NCI-H460 (cell line): Measurements from ENCODE around the gene GPAT3. TPM values are rescaled to one million over a fixed set of nuclear protein-coding genes. Genes with fewer than 3 reads are reported as not detected.
A peak's percentile ranks its signal among the peaks of the same experiment; 100 is the strongest.
"Not testable (repeated sequence)": the region's sequence is repeated elsewhere in the genome, so short reads cannot be mapped to it uniquely, and the experiment has no call there.

ENCODE experiments used
- DNase-seq: peaks from one replicate; pipeline ENCODE4 v3.0.0-alpha.2; 2016; ENCODE audit warnings: low read depth; ENCODE audit errors: extremely low read depth
- total RNA-seq: library from RNA; depleted of rRNA; stranded (reverse); fragments of >200 nt; shearing (Covaris generic); gene quantifications from 2 replicates; pipeline ENCODE4 v1.2.3, GENCODE V29; 2014

Gene GPAT3
- total RNA-seq, 1 experiment from 2014 or later = 80.5 TPM

GRCh38 chr4:83548151-83548905, 12.4 kb downstream of the GPAT3 start:
- peak; percentile 92 for DNase-seq

- DNase-seq = peak; percentile 80
Measured at GRCh38 chr4:83552083-83552482, 16.2 kb downstream of the GPAT3 start.

GRCh38 chr4:83552924-83553323, 17.0 kb downstream of the GPAT3 start:
- DNase-seq = peak; percentile 62

- no peak for DNase-seq
Measured at GRCh38 chr4:83556006-83556707, 20.2 kb downstream of the GPAT3 start.

- DNase-seq = no peak
Measured at GRCh38 chr4:83556816-83557215, 20.9 kb downstream of the GPAT3 start.

GRCh38 chr4:83558059-83558653, 22.2 kb downstream of the GPAT3 start:
- no peak for DNase-seq

GRCh38 chr4:83558680-83559079, 22.8 kb downstream of the GPAT3 start:
- no peak for DNase-seq

- no peak for DNase-seq
Measured at GRCh38 chr4:83560523-83560922, 24.6 kb downstream of the GPAT3 start.

GRCh38 chr4:83561381-83561780, 25.5 kb downstream of the GPAT3 start:
- peak; percentile 92 for DNase-seq

GRCh38 chr4:83563998-83564397, 28.1 kb downstream of the GPAT3 start:
- no peak for DNase-seq

- no peak for DNase-seq
Measured at GRCh38 chr4:83568062-83568461, 32.2 kb downstream of the GPAT3 start.

- DNase-seq = no peak
Measured at GRCh38 chr4:83569429-83569828, 33.5 kb downstream of the GPAT3 start.

- no peak for DNase-seq
Measured at GRCh38 chr4:83569987-83570386, 34.1 kb downstream of the GPAT3 start.

- no peak for DNase-seq
Measured at GRCh38 chr4:83572848-83573247, 36.9 kb downstream of the GPAT3 start.

GRCh38 chr4:83574247-83574646, 38.3 kb downstream of the GPAT3 start:
- DNase-seq = no peak

GRCh38 chr4:83576237-83576636, 40.3 kb downstream of the GPAT3 start:
- DNase-seq = not testable (repeated sequence)

- DNase-seq = no peak
Measured at GRCh38 chr4:83581411-83582288, 45.7 kb downstream of the GPAT3 start.

- peak; percentile 29 for DNase-seq
Measured at GRCh38 chr4:83582289-83582785, 46.4 kb downstream of the GPAT3 start.

GRCh38 chr4:83585982-83586508, 50.1 kb downstream of the GPAT3 start:
- DNase-seq = no peak

- no peak for DNase-seq
Measured at GRCh38 chr4:83589279-83589678, 53.4 kb downstream of the GPAT3 start.
